Adrenal gland (tissue), 12 donors: Measurements from ENCODE around the gene SLC6A15. TPM values are rescaled to one million over a fixed set of nuclear protein-coding genes. Genes with fewer than 3 reads are reported as not detected.

Experiments
- DNase-seq, 7 donors: peaks; one replicate each; pipeline ENCODE4 v3.0.0-alpha.2; 2019 to 2020
- H3K27ac ChIP-seq, 5 donors: fragments of 200-600 bp; sonication (generic) in 4 of 5; 1 replicate in 3 of 5; 2 replicates in 2 of 5; pipeline versions ENCODE4 v1.5.1 to v1.8.0; 2016 to 2020; ENCODE audit warnings: mild to moderate bottlenecking in 1 of 5
- H3K27me3 ChIP-seq: fragments of 200-600 bp; 2 replicates; pipeline ENCODE4 v1.8.0; 2021
- H3K36me3 ChIP-seq, 2 donors: fragments of 200-600 bp; replicated peaks in 1 of 2; 1 replicate in 1 of 2; 2 replicates in 1 of 2; pipeline versions ENCODE4 v1.5.1 to v1.8.0; 2018 to 2022
- H3K4me1 ChIP-seq, 2 donors: fragments of 200-600 bp; replicated peaks in 1 of 2; 1 replicate in 1 of 2; 2 replicates in 1 of 2; pipeline versions ENCODE4 v1.5.1 to v1.8.0; 2018 to 2021
- H3K4me3 ChIP-seq, 4 donors: fragments of 200-600 bp; sonication (generic) in 3 of 4; one replicate each; pipeline ENCODE4 v1.5.1; 2016 to 2018
- H3K9me3 ChIP-seq, 3 donors: fragments of 200-600 bp; sonication (generic) in 1 of 3; replicated peaks in 1 of 3; 1 replicate in 2 of 3; 2 replicates in 1 of 3; pipeline versions ENCODE4 v1.5.1 to v1.8.0; 2016 to 2021
- POLR2A ChIP-seq, 2 donors: fragments of 450-650 bp; IDR thresholded peaks; one replicate each; pipeline ENCODE4 v1.6.1; 2017; ENCODE audit warnings: antibody characterized with exemption in 2 of 2, mild to moderate bottlenecking in 2 of 2, moderate library complexity in 1 of 2
- WGBS, 4 donors: extraction: QIAGEN DNeasy Blood & Tissue Kit in 2 of 4; methylation state at CpG; one replicate each; pipeline versions ENCODE4 v1.1.5 to v1.1.7; 2013 to 2017; 5-methylcytosine and 5-hydroxymethylcytosine counted together
- intact Hi-C, 2 donors: fragments of 100-400 bp; cut with DNase I; formaldehyde crosslinking; loops; one replicate each; pipeline versions ENCODE4 v1.14.1 to v1.15.0; 2022 to 2023
- polyA plus RNA-seq, 3 donors: library from polyadenylated mRNA; stranded (reverse); fragments of 200-250 nt in 2 of 3; fragments of 350-450 nt in 1 of 3; fragmentation: Illumina TruSeq in 1 of 3; extraction: RNeasy Lipid Tissue Mini Kit (QIAGEN cat#74804) in 1 of 3; gene quantifications; one replicate each; pipeline ENCODE4 v1.2.3, GENCODE V29; 2013 to 2014
- total RNA-seq, 9 donors: library from RNA; depleted of rRNA in 4 of 9; stranded (reverse); fragments of >200 nt in 4 of 9; fragments of 120-200 nt in 1 of 9; fragmentation: NEBNext Ultra II Directional in 1 of 9; extraction: Animal tissue kit (Norgen Biotek cat#: 25700) in 1 of 9; gene quantifications; one replicate each; pipeline versions ENCODE4 v1.1.0 to v1.2.4, GENCODE V29; 2013 to 2023
- TF ChIP-seq, protein P1 (sequence below), 6 experiments: fragments of 450-650 bp in 4 of 6; fragments of 200-600 bp in 2 of 6; sonication (generic) in 1 of 6; IDR thresholded peaks; 1 replicate in 5 of 6; 2 replicates in 1 of 6; pipeline versions ENCODE4 v1.5.1 to v1.8.0; 2016 to 2021; ENCODE audit warnings: antibody characterized with exemption in 6 of 6, mild to moderate bottlenecking in 2 of 6, moderate library complexity in 1 of 6
- donor health status: healthy with polysubstance abuse.
- donor health status: Bipolar disorder and iron deficiency.
- donor health status: DM: yes; HTN: yes; CAD: no.
- donor health status: DM: no; HTN: no; CAD: no.
- donor health status: DM: no; HTN: no; CAD: no.
- donor health status: DM: yes; HTN: yes; CAD: no.

The SLC6A15 gene
- total and polyA plus RNA-seq, 12 donors: 0.16 to 2.0 (median 0.50) TPM; not detected in 5

- TF ChIP-seq, protein P1, sequence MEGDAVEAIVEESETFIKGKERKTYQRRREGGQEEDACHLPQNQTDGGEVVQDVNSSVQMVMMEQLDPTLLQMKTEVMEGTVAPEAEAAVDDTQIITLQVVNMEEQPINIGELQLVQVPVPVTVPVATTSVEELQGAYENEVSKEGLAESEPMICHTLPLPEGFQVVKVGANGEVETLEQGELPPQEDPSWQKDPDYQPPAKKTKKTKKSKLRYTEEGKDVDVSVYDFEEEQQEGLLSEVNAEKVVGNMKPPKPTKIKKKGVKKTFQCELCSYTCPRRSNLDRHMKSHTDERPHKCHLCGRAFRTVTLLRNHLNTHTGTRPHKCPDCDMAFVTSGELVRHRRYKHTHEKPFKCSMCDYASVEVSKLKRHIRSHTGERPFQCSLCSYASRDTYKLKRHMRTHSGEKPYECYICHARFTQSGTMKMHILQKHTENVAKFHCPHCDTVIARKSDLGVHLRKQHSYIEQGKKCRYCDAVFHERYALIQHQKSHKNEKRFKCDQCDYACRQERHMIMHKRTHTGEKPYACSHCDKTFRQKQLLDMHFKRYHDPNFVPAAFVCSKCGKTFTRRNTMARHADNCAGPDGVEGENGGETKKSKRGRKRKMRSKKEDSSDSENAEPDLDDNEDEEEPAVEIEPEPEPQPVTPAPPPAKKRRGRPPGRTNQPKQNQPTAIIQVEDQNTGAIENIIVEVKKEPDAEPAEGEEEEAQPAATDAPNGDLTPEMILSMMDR (IDR thresholded peaks at IDR 0.05): no peak
- TF ChIP-seq POLR2A (IDR thresholded peaks at IDR 0.05): no peak
- H3K4me3 ChIP-seq: no peak overlapping the region
- intact Hi-C loops: no loop called here
- no peak overlapping the region for H3K27ac ChIP-seq
- H3K4me1 ChIP-seq: no peaks in the 10 kb centered on the region
- no peaks in the 10 kb centered on the region for H3K36me3 ChIP-seq
- no peak for DNase-seq
- no peaks in the 10 kb centered on the region for H3K27me3 ChIP-seq
- WGBS, 4 donors: 23 to 49% (median 29%) methylated on average over 2 of the region's 2 CpGs
- no peaks in the 10 kb centered on the region for H3K9me3 ChIP-seq
Measured at GRCh38 chr12:84924981-84925380, 12.4 kb upstream of the SLC6A15 start.

GRCh38 chr12:84922693-84923092 is 10.1 kb upstream of the SLC6A15 start:
- no peaks in the 10 kb centered on the region for H3K4me1 ChIP-seq
- H3K27ac ChIP-seq: no peak overlapping the region
- DNase-seq: no peak
- H3K27me3 ChIP-seq: no peaks in the 10 kb centered on the region
- no peaks in the 10 kb centered on the region for H3K9me3 ChIP-seq
- no peak for TF ChIP-seq POLR2A (IDR thresholded peaks at IDR 0.05)
- no peak overlapping the region for H3K4me3 ChIP-seq
- 40 to 56% (median 45%) methylated on average over 2 of the region's 2 CpGs for WGBS, 4 donors
- intact Hi-C loops: no loop called here
- H3K36me3 ChIP-seq: no peaks in the 10 kb centered on the region

DNA sequence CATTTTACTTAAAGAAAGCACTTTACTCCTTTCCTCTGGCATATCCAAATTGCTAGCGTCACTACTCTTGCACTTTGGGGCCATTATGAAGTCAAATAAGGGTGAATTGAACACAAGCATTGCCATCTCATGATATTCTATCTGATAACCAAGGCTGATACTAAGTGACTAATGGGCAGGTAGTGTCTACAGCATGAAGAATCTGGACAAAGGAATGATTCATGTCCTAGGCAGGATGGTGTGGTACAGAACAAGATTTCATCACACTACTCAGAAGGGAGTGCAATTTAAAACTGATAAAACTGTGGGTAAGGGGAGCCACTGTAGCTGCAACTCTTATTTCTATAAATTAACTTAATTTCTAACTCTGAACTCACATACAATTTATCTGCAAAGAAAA is 7.7 kb upstream of the SLC6A15 start:
- intact Hi-C loops: no loop called here
- no peaks in the 10 kb centered on the region for H3K27me3 ChIP-seq
- TF ChIP-seq, protein P1 (IDR thresholded peaks at IDR 0.05): no peak
- TF ChIP-seq POLR2A (IDR thresholded peaks at IDR 0.05): no peak

DNA sequence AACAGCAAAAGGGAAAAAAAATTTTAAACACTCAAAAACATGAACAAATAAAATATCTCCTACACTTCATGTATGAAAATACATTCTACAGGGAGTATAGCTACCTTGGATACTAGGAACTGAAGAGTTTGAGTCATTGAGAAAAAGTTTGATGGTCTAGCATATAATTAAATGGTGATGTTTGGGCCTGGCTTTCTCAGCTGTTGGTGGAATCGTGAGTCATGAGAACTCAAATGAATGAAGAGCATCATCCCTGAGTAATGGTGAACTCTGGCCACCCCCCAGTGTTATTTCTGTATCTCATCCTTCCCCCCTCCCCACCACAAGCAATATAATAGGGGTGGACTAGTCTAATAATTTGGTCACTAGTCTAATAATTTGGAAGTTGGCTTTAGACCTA is 6.7 kb upstream of the SLC6A15 start:
- Histone ChIP-seq H3K4me1 (no peaks in the 10 kb centered on the region), H3K36me3 (no peaks in the 10 kb centered on the region), H3K4me3 (no peak overlapping the region), H3K27ac (no peak overlapping the region), H3K27me3 (no peaks in the 10 kb centered on the region), H3K9me3 (no peaks in the 10 kb centered on the region)
- TF ChIP-seq, protein P1 (IDR thresholded peaks at IDR 0.05): no peak
- no peak for TF ChIP-seq POLR2A (IDR thresholded peaks at IDR 0.05)
- 61 to 70% (median 67%) methylated on average over 1 of the region's 1 CpG for WGBS, 4 donors
- no peak for DNase-seq
- intact Hi-C loops: no loop called here

More for the DNA sequence above, 7.7 kb upstream of the SLC6A15 start:
- Histone ChIP-seq H3K36me3 (no peaks in the 10 kb centered on the region), H3K4me3 (no peak overlapping the region), H3K27ac (no peak overlapping the region), H3K4me1 (no peaks in the 10 kb centered on the region), H3K9me3 (no peaks in the 10 kb centered on the region)
- WGBS, 4 donors: 50 to 65% (median 53%) methylated on average over 1 of the region's 1 CpG
- no peak for DNase-seq

DNA sequence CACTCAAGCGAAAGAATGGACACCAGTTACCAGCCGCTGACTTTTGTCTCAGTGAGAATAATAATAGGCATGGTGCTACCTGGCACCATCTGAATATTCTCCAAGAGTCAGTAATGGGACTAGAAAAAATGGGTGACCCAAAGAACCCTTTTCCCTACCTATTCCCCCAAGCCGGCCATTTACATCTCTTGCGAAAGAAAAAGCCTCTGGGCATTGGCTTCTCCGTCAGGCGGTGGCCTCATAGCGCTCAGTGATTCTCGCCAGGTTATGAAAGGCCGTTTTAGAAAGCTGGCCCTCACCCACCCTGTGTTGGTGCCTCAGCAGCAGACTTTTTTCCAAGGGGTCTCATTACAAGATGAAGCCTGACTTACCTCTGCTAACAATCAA is 523 bp upstream of the SLC6A15 start:
- no peaks in the 10 kb centered on the region for H3K36me3 ChIP-seq
- peaks cover 0 to 5% of the 10 kb centered on the region in 2 donors for H3K4me1 ChIP-seq
- TF ChIP-seq, protein P1 (IDR thresholded peaks at IDR 0.05): no peak
- TF ChIP-seq POLR2A (IDR thresholded peaks at IDR 0.05): no peak
- intact Hi-C loops: no loop called here
- peaks cover 30% of the 10 kb centered on the region for H3K27me3 ChIP-seq
- DNase-seq: no peak
- no peak overlapping the region for H3K27ac ChIP-seq
- WGBS, 4 donors: 6 to 14% (median 10%) methylated on average over 9 of the region's 9 CpGs
- no peaks in the 10 kb centered on the region for H3K9me3 ChIP-seq
- H3K4me3 ChIP-seq: no peak overlapping the region
